Endothelial cell of umbilical vein (primary cell): Measurements from ENCODE around the gene DUT. TPM values are rescaled to one million over a fixed set of nuclear protein-coding genes. Genes with fewer than 3 reads are reported as not detected.

ENCODE experiments used
- BruUV-seq: library from RNA; stranded (reverse); fragments of 400-500 nt; replicated peaks from 2 replicates; lab custom pipeline; 2021; lab: Mats Ljungman, UMichigan
- CTCF ChIA-PET: fragments of 300-600, 350-600 bp; sonication (Branson Sonifier 250); formaldehyde crosslinking; loops from one replicate; lab custom pipeline; 2021; ENCODE audit warnings: antibody characterized with exemption, inconsistent platforms; lab: Charles Lee
- POLR2A ChIA-PET: fragments of 300-600, 350-600 bp; sonication (Branson Sonifier 250); formaldehyde crosslinking; loops from one replicate; lab custom pipeline; 2021; ENCODE audit warnings: antibody characterized with exemption, inconsistent platforms; lab: Charles Lee
- DNase-seq: peaks from one replicate; pipeline ENCODE4 v3.0.0-alpha.2; 2011; ENCODE audit warnings: low read depth, low spot score
- FAIRE-seq: peaks from 2 replicates; lab custom pipeline; 2011; peaks lifted over from hg19 to GRCh38; lab: Jason Lieb, UNC
- H2AFZ ChIP-seq: 2 replicates; pipeline ENCODE4 v1.6.0; 2012; ENCODE audit warnings: low read depth, low read length, control low read depth, inconsistent platforms
- H3K27ac ChIP-seq: 2 replicates; pipeline ENCODE4 v1.5.1; 2011; ENCODE audit warnings: low read depth, mild to moderate bottlenecking, control low read depth, low read length, moderate library complexity; ENCODE audit not compliant: insufficient read depth
- H3K27me3 ChIP-seq, 2 experiments: 2 replicates each; pipeline versions ENCODE4 v1.6.0 to v1.6.1; 2011; ENCODE audit warnings: low read length in 2 of 2, mixed read lengths in 1 of 2; ENCODE audit not compliant: control insufficient read depth in 2 of 2, insufficient read depth in 2 of 2
- H3K36me3 ChIP-seq, 2 experiments: 2 replicates in 1 of 2; 3 replicates in 1 of 2; pipeline ENCODE4 v1.5.1; 2011; ENCODE audit warnings: low read length in 2 of 2, mild to moderate bottlenecking in 1 of 2, moderate library complexity in 1 of 2; ENCODE audit not compliant: control insufficient read depth in 2 of 2, insufficient read depth in 2 of 2; ENCODE audit errors: extremely low read depth in 1 of 2
- H3K4me1 ChIP-seq: 3 replicates; pipeline ENCODE4 v1.5.1; 2011; ENCODE audit warnings: mild to moderate bottlenecking, low read length; ENCODE audit not compliant: control insufficient read depth, insufficient read depth; ENCODE audit errors: extremely low read depth
- H3K4me2 ChIP-seq: 2 replicates; pipeline ENCODE4 v1.6.1; 2011; ENCODE audit warnings: low read length, control low read depth, mixed read lengths; ENCODE audit not compliant: insufficient read depth
- H3K4me3 ChIP-seq, 3 experiments: fragments of 200-600 bp in 1 of 3; sonication (generic), shearing (Covaris generic) in 1 of 3; replicated peaks in 1 of 3; 2 replicates each; pipeline ENCODE4 v1.5.1; 2011 to 2016; ENCODE audit warnings: control low read depth in 3 of 3, low read length in 3 of 3, mild to moderate bottlenecking in 2 of 3, inconsistent platforms in 1 of 3, low read depth in 1 of 3, moderate library complexity in 1 of 3; ENCODE audit not compliant: insufficient read depth in 1 of 3
- H3K79me2 ChIP-seq: 2 replicates; pipeline ENCODE4 v1.6.0; 2012; ENCODE audit warnings: low read length, inconsistent platforms; ENCODE audit not compliant: control insufficient read depth, insufficient read depth
- H3K9ac ChIP-seq: replicated peaks from 2 replicates; pipeline ENCODE3; 2011; ENCODE audit warnings: low read length, control low read depth; ENCODE audit not compliant: insufficient read depth; ENCODE audit errors: extremely low read depth
- H3K9me1 ChIP-seq: replicated peaks from 3 replicates; pipeline ENCODE4 v1.6.0; 2011; ENCODE audit warnings: mild to moderate bottlenecking, low read length; ENCODE audit not compliant: control insufficient read depth, insufficient read depth; ENCODE audit errors: extremely low read depth
- H3K9me3 ChIP-seq: replicated peaks from 2 replicates; pipeline ENCODE4 v1.5.1; 2012; ENCODE audit warnings: low read length, inconsistent platforms; ENCODE audit not compliant: control insufficient read depth, insufficient read depth
- H4K20me1 ChIP-seq: replicated peaks from 2 replicates; pipeline ENCODE3; 2011; ENCODE audit warnings: mild to moderate bottlenecking, low read length; ENCODE audit not compliant: control insufficient read depth, insufficient read depth; ENCODE audit errors: extremely low read depth
- CTCF ChIP-seq, 2 donors: IDR thresholded peaks; 1 replicate in 1 of 2; 2 replicates in 1 of 2; pipeline ENCODE4 v1.5.1; 2011; ENCODE audit warnings: low read length in 2 of 2, mild to moderate bottlenecking in 2 of 2, moderate library complexity in 2 of 2, control low read depth in 1 of 2, inconsistent platforms in 1 of 2, low read depth in 1 of 2; ENCODE audit not compliant: insufficient read depth in 1 of 2; ENCODE audit errors: extremely low read depth in 1 of 2
- EZH2 ChIP-seq: IDR thresholded peaks from 2 replicates; pipeline ENCODE4 v1.6.1; 2012; ENCODE audit warnings: borderline replicate concordance, low read depth, mild to moderate bottlenecking, moderate library complexity, low read length, inconsistent platforms; ENCODE audit not compliant: severe bottlenecking
- FOS ChIP-seq: IDR thresholded peaks from 2 replicates; pipeline ENCODE4 v1.6.1; 2011; ENCODE audit warnings: mild to moderate bottlenecking, low read length, moderate library complexity, borderline replicate concordance; ENCODE audit not compliant: insufficient read depth
- GATA2 ChIP-seq: IDR thresholded peaks from 2 replicates; pipeline ENCODE4 v1.7.0; 2011; ENCODE audit warnings: low read depth, mild to moderate bottlenecking, moderate library complexity, mixed read lengths, low read length; ENCODE audit not compliant: insufficient read length, insufficient read depth
- MAX ChIP-seq: IDR thresholded peaks from 2 replicates; pipeline ENCODE4 v1.6.1; 2011; ENCODE audit not compliant: insufficient read depth, insufficient read length
- MYC ChIP-seq: IDR thresholded peaks from one replicate; pipeline ENCODE4 v1.6.1; 2011; ENCODE audit warnings: mild to moderate bottlenecking, low read depth, low read length
- POLR2A ChIP-seq: IDR thresholded peaks from 2 replicates; pipeline ENCODE4 v1.6.1; 2012; ENCODE audit warnings: low read depth, mild to moderate bottlenecking, control low read depth, low read length
- POLR2AphosphoS5 ChIP-seq: IDR thresholded peaks from 2 replicates; pipeline ENCODE4 v1.6.1; 2012; ENCODE audit warnings: low read depth, mild to moderate bottlenecking, control low read depth, low read length, moderate library complexity; ENCODE audit not compliant: insufficient read depth
- dilution Hi-C: fragments of 300-500 bp; cut with MboI; formaldehyde crosslinking; loops from one replicate; pipeline ENCODE4 v1.15.0; 2019; ENCODE audit warnings: low sequenced_read_pairs; ENCODE audit not compliant: extremely low pct_ligation_motif_present
- intact Hi-C: fragments of 100-400 bp; cut with micrococcal nuclease; formaldehyde crosslinking; loops from one replicate; pipeline ENCODE4 v1.10.0; 2022
- polyA plus RNA-seq, 4 experiments: library from polyadenylated mRNA; depleted of rRNA in 3 of 4; stranded (reverse) in 3 of 4; unstranded in 1 of 4; fragments of >200 nt; gene quantifications; 2 replicates each; pipeline versions ENCODE4 v1.2.1 to v1.2.3, GENCODE V29; 2011 to 2012; ENCODE audit warnings: missing spikeins in 1 of 4
- total RNA-seq: library from RNA; stranded (reverse); gene quantifications from 2 replicates; pipeline ENCODE4 v1.2.3, GENCODE V29; 2021

The DUT gene
- total and polyA plus RNA-seq, 2 donors (not counting 3 experiments of a cell fraction or from before 2014, with no cell fraction given) = 59.9 to 135 TPM

- H3K9me3 ChIP-seq = no peaks in the 10 kb centered on the region
- no peaks in the 10 kb centered on the region for H3K27me3 ChIP-seq
- peaks cover 13% of the 10 kb centered on the region for H3K4me1 ChIP-seq
- ChIA-PET CTCF (interaction anchor here (1.2 to 5.5 kb wide), 4 partner anchors 106 to 506 kb away, joined by 3 to 91 read pairs (median 7); no protein-coding TSS in a partner anchor), POLR2A (interaction anchor here (0.8 kb wide), 1 partner anchor 497 kb away, joined by 3 read pairs; no protein-coding TSS in a partner anchor)
- H3K79me2 ChIP-seq = no peaks in the 10 kb centered on the region
- no TSS peak for BruUV-seq
- no peak overlapping the region for H2AFZ ChIP-seq
- no peak overlapping the region for H3K27ac ChIP-seq
- no peak overlapping the region for H3K4me2 ChIP-seq
- no peak for DNase-seq
- no peak overlapping the region for H3K9ac ChIP-seq
- intact Hi-C loops (loop anchor here (5.0 to 10.0 kb wide), 5 partner anchors 152 to 689 kb away; partner anchors contain the start of genes SECISBP2L and SHC4), dilution Hi-C loops (no loop called here)
- no peak for FAIRE-seq
- no peaks in the 10 kb centered on the region for H3K9me1 ChIP-seq
- H4K20me1 ChIP-seq = no peaks in the 10 kb centered on the region
- no peak overlapping the region for H3K4me3 ChIP-seq
- no peaks in the 10 kb centered on the region for H3K36me3 ChIP-seq
- no peak for TF ChIP-seq POLR2A
- TF ChIP-seq MAX = no peak
Measured at GRCh38 chr15:48355377-48355776, 24.1 kb downstream of the DUT start.

GRCh38 chr15:48358229-48359152, 27.3 kb downstream of the DUT start:
- POLR2A ChIA-PET = interaction anchor here (0.7 kb wide), 1 partner anchor 157 kb away, joined by 3 read pairs; no protein-coding TSS in a partner anchor
- peak overlapping the region; percentile 28 for H3K27ac ChIP-seq
- H3K4me3 ChIP-seq = peak overlapping the region in 1 of 3 experiments; percentile 4
- peak; percentile 79 for FAIRE-seq
- peaks cover 22% of the 10 kb centered on the region for H3K4me1 ChIP-seq
- intact Hi-C loops (loop anchor here (1.0 to 10.0 kb wide), 10 partner anchors 34 to 686 kb away; partner anchors contain the start of genes FBN1, SECISBP2L and SHC4), dilution Hi-C loops (no loop called here)
- BruUV-seq = no TSS peak
- CTCF ChIA-PET = interaction anchor here (0.6 to 5.5 kb wide), 65 partner anchors 11 to 1787 kb away, joined by 3 to 91 read pairs (median 5); partner anchors contain the start of genes CEP152 and EID1
- no peaks in the 10 kb centered on the region for H3K27me3 ChIP-seq
- H3K4me2 ChIP-seq = peak overlapping the region; percentile 61
- no peak overlapping the region for H3K9ac ChIP-seq
- H3K79me2 ChIP-seq = no peaks in the 10 kb centered on the region
- H3K9me3 ChIP-seq = no peaks in the 10 kb centered on the region
- peak; percentile 82 for DNase-seq
- no peaks in the 10 kb centered on the region for H3K36me3 ChIP-seq
- peak overlapping the region; percentile 18 for H2AFZ ChIP-seq
- H3K9me1 ChIP-seq = no peaks in the 10 kb centered on the region
- no peaks in the 10 kb centered on the region for H4K20me1 ChIP-seq
- peak; percentile 35 to 37 for TF ChIP-seq CTCF (IDR thresholded peaks at IDR 0.05; ENCODE audit: extremely low read depth in 1 of 2, insufficient read depth in 1 of 2, low read depth in 1 of 2, low read length in 2 of 2)
- no peak for TF ChIP-seq MAX
- peak; percentile 18 for TF ChIP-seq FOS
- no peak for TF ChIP-seq POLR2A
- TF ChIP-seq EZH2 = no peak
- TF ChIP-seq POLR2AphosphoS5 = peak; percentile 29
- TF ChIP-seq GATA2 = no peak
- no peak for TF ChIP-seq MYC
